CD4-positive, alpha-beta T cell treated with Interleukin-6 at 100 ng/mL for 8 hours (primary cell): Measurements from ENCODE around the gene RMRP.
"Not testable (repeated sequence)": the region's sequence is repeated elsewhere in the genome, so short reads cannot be mapped to it uniquely, and the experiment has no call there.

ENCODE experiments used
- DNase-seq: peaks from one replicate; pipeline ENCODE4 v3.0.0-alpha.2; 2020; ENCODE audit warnings: mixed read lengths, low spot score

Gene RMRP

GRCh38 chr9:35664531-35665470 lies 7.0 kb upstream of the RMRP start, which contains the start of gene ARHGEF39:
ARHGEF39 (minus strand) TSS chr9:35665195; CDS start chr9:35665169, 26 bp downstream.
- DNase-seq: peak; percentile 53

DNA sequence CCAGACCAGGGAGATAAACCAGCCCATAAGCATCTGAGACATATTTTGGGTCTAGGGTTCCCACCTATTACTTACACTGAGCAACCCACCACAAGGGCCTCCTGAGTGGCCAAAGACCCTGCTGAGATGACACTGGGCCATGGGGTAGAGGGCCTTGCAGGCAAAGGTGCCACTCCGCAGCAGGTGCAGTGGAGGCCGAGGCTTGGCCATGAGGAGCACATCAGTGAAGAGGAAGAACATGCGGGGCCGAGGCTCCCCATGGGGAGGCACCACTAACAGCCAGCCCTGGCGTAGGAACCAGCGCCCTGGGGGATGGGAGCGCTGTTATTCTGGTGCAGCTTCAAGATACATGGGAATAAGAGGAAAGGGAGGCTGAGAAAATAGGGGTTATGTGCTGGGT lies 4.6 kb upstream of the RMRP start:
- no peak for DNase-seq

DNA sequence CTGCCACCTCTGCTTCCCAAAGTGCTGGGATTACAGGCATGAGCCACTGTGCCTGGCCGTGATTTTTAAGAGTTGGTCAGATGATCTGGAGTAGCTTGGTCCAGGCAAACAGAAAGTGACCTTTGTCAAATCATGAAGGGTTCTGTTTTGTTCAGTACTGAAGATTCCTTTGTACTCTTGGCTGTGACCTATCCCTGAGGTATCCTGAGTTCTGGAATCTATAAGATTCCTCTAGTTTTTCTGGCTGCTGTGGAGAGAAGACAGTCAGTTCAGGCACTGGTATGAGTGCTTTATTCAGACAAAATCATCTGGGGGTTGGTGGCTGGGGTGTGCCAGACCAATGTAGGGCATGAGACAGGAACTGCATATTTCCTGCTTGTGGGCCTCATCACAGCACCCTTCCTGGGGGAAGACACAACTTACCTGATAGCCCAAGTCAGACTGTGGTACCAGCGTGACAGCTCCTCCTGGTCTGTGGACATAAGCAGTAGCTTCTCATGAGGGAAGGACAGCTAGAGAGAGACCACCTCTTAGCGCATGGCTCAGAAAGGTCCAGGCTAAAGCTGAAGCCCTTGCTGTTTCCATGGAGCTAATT lies 4.0 kb upstream of the RMRP start:
- peak; percentile 60 for DNase-seq

GRCh38 chr9:35660966-35661415 lies 3.2 kb upstream of the RMRP start:
- DNase-seq: no peak

- DNase-seq: no peak
These were observed 1.5 kb upstream of the RMRP start for GRCh38 chr9:35659340-35659739.

GRCh38 chr9:35658968-35659220 lies 1.1 kb upstream of the RMRP start:
- DNase-seq: no peak

- peak; percentile 76 for DNase-seq
These were observed 533 bp upstream of the RMRP start, which contains the start of gene CCDC107 for GRCh38 chr9:35658137-35658967. CCDC107 (plus strand) TSS chr9:35658292; CDS start chr9:35658380, 88 bp downstream.

- DNase-seq: no peak
These were observed 831 bp downstream of the RMRP start for GRCh38 chr9:35656831-35657545.

- no peak for DNase-seq
These were observed 1.5 kb downstream of the RMRP start for GRCh38 chr9:35656348-35656747.

- no peak for DNase-seq
These were observed 4.2 kb downstream of the RMRP start for GRCh38 chr9:35653611-35654010.

- no peak for DNase-seq
These were observed 5.0 kb downstream of the RMRP start for GRCh38 chr9:35652829-35653209.

- no peak for DNase-seq
These were observed 5.6 kb downstream of the RMRP start for GRCh38 chr9:35651956-35652828.

DNA sequence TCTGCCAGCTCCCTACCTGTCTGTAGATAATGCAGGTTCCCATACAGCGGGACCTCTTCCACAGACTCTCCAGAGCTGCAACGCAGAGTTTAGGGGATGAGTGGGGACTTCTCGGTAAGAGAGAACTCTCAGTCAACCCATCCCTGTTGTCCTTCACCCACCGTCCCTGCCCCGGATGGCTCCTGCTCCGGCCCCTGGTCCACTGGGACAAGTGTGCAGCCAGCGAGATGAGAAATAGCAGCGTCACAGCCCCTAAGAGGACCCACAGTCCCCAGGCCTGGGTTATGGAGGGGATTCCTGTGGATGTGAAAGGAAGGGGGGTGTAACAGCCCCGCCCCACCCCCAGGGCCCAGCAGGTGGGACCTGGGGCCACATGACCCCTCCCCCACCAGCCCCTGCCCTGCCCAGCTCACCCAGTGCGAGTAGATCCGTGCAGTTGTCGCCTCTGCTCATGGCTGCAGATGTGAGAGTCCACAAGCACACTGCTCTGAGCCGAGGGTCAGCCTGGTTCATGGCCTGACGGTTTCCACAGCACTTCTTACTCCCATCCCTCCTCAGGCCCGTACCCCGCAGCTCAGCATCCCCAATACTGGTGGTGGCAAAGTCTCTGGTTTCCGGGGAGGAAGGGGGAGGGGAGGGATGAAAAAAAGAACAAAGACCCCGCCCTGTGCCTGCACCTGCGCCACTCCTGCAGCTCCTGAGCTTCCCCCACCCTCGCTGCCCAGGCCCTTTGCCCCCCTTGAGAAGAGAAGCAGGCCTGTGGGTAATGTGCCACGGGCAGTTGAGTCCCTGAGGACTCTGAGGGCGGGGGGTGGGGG lies 7.3 kb downstream of the RMRP start, which contains the start of gene SIT1:
Gene SIT1 (minus strand): TSS at position 591 of the 818 bp plus-strand sequence. CDS start 78 bp downstream, at position 513.
- DNase-seq: peak; percentile 55

DNA sequence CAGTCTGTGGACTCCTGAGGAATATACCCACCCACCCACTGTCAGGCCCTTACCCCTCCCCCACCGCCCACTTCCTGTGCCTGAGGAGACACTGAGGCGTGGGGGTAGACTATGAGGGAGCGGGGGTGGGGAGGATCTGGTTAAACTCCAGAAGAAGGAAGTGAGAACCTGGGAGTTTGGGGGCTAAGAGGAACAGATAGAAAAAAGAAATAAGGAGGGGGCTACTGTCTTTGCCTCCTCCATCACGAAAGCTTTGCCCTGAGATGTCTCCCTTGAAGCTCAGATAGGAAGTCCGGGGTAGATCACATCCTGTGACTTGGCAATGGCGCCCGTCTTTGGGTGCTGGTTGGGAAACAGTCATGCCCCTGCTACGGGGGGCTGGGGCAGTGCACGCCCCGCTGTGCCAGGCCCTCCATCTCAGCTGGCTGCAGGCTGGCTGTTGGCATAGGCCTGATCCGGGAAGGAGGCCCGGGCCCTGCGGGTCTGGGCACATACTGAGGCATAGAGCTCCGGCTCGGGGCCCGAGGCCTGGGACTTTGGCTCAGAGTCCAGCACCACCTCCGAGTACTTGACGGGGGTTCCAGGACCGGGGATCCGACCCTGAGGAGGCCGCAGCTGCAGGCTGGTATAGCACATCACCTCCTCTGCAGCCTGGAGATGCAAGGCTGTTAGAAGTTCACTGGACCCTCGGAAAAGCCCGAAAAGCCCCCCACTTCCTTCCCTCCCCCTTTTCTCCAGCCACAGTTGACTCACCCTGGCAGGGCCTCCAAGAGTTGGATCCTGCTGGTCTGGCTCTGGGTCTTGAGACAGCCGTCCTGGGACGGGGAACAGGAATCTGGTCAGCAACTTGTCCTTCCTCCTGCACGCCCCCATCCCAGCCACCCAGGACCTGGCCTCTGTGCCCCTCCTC lies 8.1 kb downstream of the RMRP start:
- peak; percentile 43 for DNase-seq

GRCh38 chr9:35646533-35647265 lies 11.1 kb downstream of the RMRP start:
- DNase-seq: peak; percentile 88

DNA sequence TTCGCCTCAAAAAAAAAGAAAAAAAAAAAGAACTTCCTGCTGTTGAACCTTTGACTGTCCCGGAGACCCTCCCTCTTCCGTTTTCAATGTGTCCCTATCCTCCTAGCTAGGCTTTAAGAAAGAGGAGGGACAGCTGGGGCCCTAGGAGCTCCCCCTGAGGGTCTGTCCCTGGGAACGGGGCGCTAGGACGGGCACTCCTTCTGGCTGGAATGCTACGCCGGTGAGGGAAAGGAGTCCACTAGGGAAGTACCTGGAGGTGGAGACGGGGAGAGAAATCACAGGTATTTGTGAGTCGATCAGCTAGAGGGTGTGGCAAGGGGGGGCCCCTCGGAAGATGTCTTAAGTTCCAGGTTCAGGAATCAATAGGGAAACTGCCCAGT lies 11.7 kb downstream of the RMRP start:
- no peak for DNase-seq

- not testable (repeated sequence) for DNase-seq
These were observed 12.1 kb downstream of the RMRP start for GRCh38 chr9:35645736-35646135.

- no peak for DNase-seq
These were observed 14.8 kb downstream of the RMRP start for GRCh38 chr9:35643046-35643445.
